D721Med (cell line): ENCODE measurements around the gene TUBGCP6.
A peak's percentile ranks its signal among the peaks of the same experiment; 100 is the strongest.

Source experiments
- DNase-seq: peaks from one replicate; pipeline ENCODE4 v3.0.0; 2011; ENCODE audit warnings: low spot score; ENCODE audit not compliant: insufficient read length
- FAIRE-seq: peaks from 2 replicates; lab custom pipeline; 2011; peaks lifted over from hg19 to GRCh38; lab: Jason Lieb, UNC
- TF ChIP-seq, protein P1 (sequence below): IDR thresholded peaks from 2 replicates; pipeline ENCODE4 v1.5.1; 2012; ENCODE audit warnings: mild to moderate bottlenecking, control low read depth; ENCODE audit not compliant: insufficient read depth; ENCODE audit errors: missing control alignments

TUBGCP6 gene

GRCh38 chr22:50186761-50187523 is 57.9 kb downstream of the TUBGCP6 start:
- TF ChIP-seq, protein P1, sequence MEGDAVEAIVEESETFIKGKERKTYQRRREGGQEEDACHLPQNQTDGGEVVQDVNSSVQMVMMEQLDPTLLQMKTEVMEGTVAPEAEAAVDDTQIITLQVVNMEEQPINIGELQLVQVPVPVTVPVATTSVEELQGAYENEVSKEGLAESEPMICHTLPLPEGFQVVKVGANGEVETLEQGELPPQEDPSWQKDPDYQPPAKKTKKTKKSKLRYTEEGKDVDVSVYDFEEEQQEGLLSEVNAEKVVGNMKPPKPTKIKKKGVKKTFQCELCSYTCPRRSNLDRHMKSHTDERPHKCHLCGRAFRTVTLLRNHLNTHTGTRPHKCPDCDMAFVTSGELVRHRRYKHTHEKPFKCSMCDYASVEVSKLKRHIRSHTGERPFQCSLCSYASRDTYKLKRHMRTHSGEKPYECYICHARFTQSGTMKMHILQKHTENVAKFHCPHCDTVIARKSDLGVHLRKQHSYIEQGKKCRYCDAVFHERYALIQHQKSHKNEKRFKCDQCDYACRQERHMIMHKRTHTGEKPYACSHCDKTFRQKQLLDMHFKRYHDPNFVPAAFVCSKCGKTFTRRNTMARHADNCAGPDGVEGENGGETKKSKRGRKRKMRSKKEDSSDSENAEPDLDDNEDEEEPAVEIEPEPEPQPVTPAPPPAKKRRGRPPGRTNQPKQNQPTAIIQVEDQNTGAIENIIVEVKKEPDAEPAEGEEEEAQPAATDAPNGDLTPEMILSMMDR, result no peak
- DNase-seq, result no peak
- FAIRE-seq, result no peak

- TF ChIP-seq, protein P1, result no peak
- FAIRE-seq (no peak), DNase-seq (no peak)
Observed at GRCh38 chr22:50186181-50186714, 58.6 kb downstream of the TUBGCP6 start.

DNA sequence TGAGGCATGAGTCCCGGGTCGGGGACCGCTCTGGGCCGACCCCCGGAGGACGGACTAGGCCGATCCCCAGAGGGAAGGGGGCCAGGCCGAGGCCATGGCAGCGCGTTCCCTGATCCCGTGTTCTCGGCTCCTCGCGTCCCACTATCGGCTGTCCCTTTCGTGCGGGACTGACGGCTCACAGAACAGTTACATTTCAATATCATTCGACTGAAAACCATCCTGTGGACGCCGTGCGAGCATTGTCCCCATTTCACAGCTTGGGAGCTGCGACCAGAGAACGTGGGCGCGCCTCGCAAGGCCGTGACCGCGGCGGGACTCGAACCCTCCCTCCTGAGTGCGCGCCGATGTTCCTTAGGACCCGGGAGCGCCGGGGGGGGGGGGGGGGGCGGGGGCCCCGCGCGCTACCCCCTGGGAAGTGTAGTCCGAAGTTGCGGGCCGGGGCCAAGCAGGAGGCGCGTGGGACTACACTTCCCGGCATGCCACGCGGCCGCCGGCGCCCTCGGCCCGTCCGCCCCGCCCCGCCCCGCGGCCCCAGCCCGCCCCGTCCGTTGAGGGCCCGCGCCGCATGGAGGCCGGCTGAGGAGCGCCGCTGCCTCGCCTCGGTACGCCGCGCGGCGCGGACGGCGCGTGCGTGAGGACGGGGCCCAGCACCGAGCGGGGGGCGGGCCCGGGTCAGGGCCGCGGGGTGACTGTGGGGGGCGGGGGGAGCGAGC is 59.3 kb downstream of the TUBGCP6 start, which contains the start of gene TRABD:
TSS of gene TRABD (plus strand) at position 539 of the 713 bp plus-strand sequence. CDS start 7,148 bp downstream, outside the sequence.
- TF ChIP-seq, protein P1, result no peak
- DNase-seq, result peak; percentile 85
- no peak for FAIRE-seq

GRCh38 chr22:50184902-50185374 is 59.9 kb downstream of the TUBGCP6 start:
- DNase-seq (no peak), FAIRE-seq (no peak)
- TF ChIP-seq, protein P1, result no peak

DNA sequence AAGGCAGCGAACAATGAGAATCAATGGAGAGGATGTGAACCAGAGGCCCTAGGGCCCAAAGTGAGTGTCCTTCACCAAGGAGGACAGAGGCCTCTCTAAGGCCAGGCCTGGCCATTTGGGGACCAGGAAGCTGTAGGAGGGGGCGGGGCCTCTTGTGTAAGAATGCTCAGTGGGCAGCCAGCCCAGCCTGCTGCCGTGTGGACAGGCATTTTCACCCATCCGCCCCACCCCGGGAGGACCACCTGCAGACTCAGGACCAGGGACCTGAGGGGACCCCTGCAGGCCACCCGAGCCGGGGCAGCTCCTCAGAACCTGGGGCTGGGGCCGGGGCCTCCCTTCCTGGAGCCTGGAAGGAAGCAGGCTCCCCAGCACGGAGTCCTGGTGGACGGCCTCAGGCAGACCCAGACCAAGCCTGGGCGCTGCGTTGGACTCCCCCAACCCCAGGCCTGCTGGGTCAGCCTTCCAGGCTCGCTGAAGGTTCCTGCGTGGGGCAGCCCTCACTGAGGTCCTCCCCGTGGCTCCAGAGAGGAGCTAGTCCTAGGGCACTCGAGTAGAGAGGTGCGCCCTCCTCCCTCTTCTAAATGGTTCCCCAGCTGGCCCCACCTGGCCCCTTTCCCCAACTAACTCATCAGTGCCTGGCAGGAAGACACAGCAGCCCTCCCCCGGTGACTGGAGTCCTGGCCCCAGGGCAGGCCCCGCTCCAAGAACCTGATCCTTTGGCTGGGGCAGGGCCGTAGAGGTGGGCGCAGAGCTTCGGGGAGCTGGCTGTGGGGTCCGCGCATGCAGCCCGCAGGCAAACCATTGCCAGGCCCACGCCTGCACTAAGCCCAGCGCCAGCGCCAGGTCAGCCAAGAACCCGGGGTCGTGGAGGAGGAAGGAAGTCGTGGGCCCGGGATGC is 60.6 kb downstream of the TUBGCP6 start:
- TF ChIP-seq, protein P1, result no peak
- DNase-seq (no peak), FAIRE-seq (no peak)

DNA sequence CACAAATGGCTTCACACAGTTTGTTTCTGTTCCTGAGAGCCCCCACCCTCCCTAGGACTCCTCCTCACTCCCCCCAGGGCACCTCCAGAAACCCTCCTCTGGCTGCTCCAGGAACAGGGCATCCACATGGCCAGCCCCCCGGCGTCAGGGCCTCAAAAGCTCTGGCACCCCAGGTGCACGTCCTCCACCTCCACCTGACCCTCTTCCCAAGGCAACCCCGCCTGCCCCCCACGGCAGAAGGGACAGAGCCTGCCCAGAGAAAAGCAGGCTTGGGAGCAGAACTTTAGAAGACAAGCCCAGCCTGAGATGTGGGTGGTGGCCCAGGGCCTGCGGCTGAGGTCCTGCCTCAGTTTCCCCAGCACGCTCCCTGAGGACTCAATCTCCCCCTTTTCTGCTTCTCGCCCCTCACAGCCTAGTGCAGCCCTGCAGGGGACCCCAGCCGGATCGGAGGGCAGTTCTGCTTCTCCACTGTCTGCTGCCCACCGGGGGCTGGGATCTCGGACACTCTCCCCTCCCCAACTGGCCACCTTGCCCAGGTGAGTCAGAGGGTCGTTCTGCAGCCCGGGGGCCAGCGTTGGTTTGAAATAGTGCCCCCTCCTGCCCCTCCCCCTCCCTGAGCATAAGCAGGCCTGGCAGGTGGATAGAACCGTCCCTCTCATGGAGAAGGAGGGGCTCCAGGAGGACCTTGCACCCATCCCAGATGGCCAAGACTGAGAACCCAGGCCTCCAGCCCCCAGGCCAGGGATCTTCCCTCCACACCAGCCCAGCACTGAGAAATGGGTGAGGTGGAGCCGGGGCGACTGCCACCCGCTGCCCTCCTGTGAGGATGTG is 61.5 kb downstream of the TUBGCP6 start:
- FAIRE-seq, result no peak
- DNase-seq, result no peak
- TF ChIP-seq, protein P1, result no peak
